Measurements from ENCODE around the gene CDIP1. TPM values are rescaled to one million over a fixed set of nuclear protein-coding genes. Genes with fewer than 3 reads are reported as not detected.

The CDIP1 gene
- total RNA-seq, 3 donors from 2014 or later, result 33.2 to 41.6 (median 39.7) TPM

GRCh38 chr16:4531811-4532210 is 6.8 kb downstream of the CDIP1 start:
- Mint-ChIP-seq H3K4me1 (ENCODE audit: low read depth) (peaks cover 56% of the 10 kb centered on the region), H3K9me3 (no peaks in the 10 kb centered on the region), H3K4me3 (no peak overlapping the region), H3K27me3 (ENCODE audit: low read depth) (no peaks in the 10 kb centered on the region), H3K36me3 (ENCODE audit: insufficient read depth) (peaks cover 6% of the 10 kb centered on the region)
- no peak for DNase-seq
- ATAC-seq, result no peak

GRCh38 chr16:4529085-4530060 is 9.2 kb downstream of the CDIP1 start:
- Mint-ChIP-seq H3K36me3 (ENCODE audit: insufficient read depth) (peaks cover 8% of the 10 kb centered on the region), H3K27me3 (ENCODE audit: low read depth) (no peaks in the 10 kb centered on the region), H3K9me3 (no peaks in the 10 kb centered on the region), H3K4me3 (peak overlapping the region; percentile 10), H3K4me1 (ENCODE audit: low read depth) (peaks cover 43% of the 10 kb centered on the region)
- DNase-seq (no peak), ATAC-seq (peak; percentile 88 to 90)

GRCh38 chr16:4525634-4526277 is 12.8 kb downstream of the CDIP1 start:
- no peaks in the 10 kb centered on the region for H3K27me3 Mint-ChIP-seq (ENCODE audit: low read depth)
- H3K4me1 Mint-ChIP-seq (ENCODE audit: low read depth), result peaks cover 30% of the 10 kb centered on the region
- no peaks in the 10 kb centered on the region for H3K9me3 Mint-ChIP-seq
- H3K36me3 Mint-ChIP-seq (ENCODE audit: insufficient read depth), result peaks cover 8% of the 10 kb centered on the region
- ATAC-seq (no peak), DNase-seq (no peak)
- no peak overlapping the region for H3K4me3 Mint-ChIP-seq

GRCh38 chr16:4525069-4525468 is 13.5 kb downstream of the CDIP1 start:
- DNase-seq, result no peak
- H3K4me1 Mint-ChIP-seq (ENCODE audit: low read depth), result peaks cover 29% of the 10 kb centered on the region
- H3K4me3 Mint-ChIP-seq, result no peak overlapping the region
- ATAC-seq, result no peak
- no peaks in the 10 kb centered on the region for H3K27me3 Mint-ChIP-seq (ENCODE audit: low read depth)
- H3K9me3 Mint-ChIP-seq, result no peaks in the 10 kb centered on the region
- H3K36me3 Mint-ChIP-seq (ENCODE audit: insufficient read depth), result peaks cover 11% of the 10 kb centered on the region

- no peaks in the 10 kb centered on the region for H3K9me3 Mint-ChIP-seq
- H3K4me1 Mint-ChIP-seq (ENCODE audit: low read depth), result peaks cover 24% of the 10 kb centered on the region
- DNase-seq, result no peak
- ATAC-seq, result no peak
- H3K4me3 Mint-ChIP-seq, result no peak overlapping the region
- peaks cover 11% of the 10 kb centered on the region for H3K36me3 Mint-ChIP-seq (ENCODE audit: insufficient read depth)
- no peaks in the 10 kb centered on the region for H3K27me3 Mint-ChIP-seq (ENCODE audit: low read depth)
Observed at GRCh38 chr16:4524571-4524970, 14.0 kb downstream of the CDIP1 start.

- DNase-seq, result no peak
- peaks cover 10% of the 10 kb centered on the region for H3K36me3 Mint-ChIP-seq (ENCODE audit: insufficient read depth)
- ATAC-seq, result no peak
- no peaks in the 10 kb centered on the region for H3K27me3 Mint-ChIP-seq (ENCODE audit: low read depth)
- H3K4me1 Mint-ChIP-seq (ENCODE audit: low read depth), result peaks cover 17% of the 10 kb centered on the region
- H3K9me3 Mint-ChIP-seq, result no peaks in the 10 kb centered on the region
- H3K4me3 Mint-ChIP-seq, result no peak overlapping the region
Observed at GRCh38 chr16:4523686-4524085, 14.9 kb downstream of the CDIP1 start.

- DNase-seq (no peak), ATAC-seq (no peak)
- Mint-ChIP-seq H3K4me3 (no peak overlapping the region), H3K9me3 (no peaks in the 10 kb centered on the region), H3K27me3 (ENCODE audit: low read depth) (no peaks in the 10 kb centered on the region), H3K4me1 (ENCODE audit: low read depth) (peaks cover 20% of the 10 kb centered on the region), H3K36me3 (ENCODE audit: insufficient read depth) (peaks cover 10% of the 10 kb centered on the region)
Observed at GRCh38 chr16:4522051-4522581, 16.5 kb downstream of the CDIP1 start.

GRCh38 chr16:4520913-4521312 is 17.7 kb downstream of the CDIP1 start:
- no peaks in the 10 kb centered on the region for H3K9me3 Mint-ChIP-seq
- no peak overlapping the region for H3K4me3 Mint-ChIP-seq
- no peaks in the 10 kb centered on the region for H3K27me3 Mint-ChIP-seq (ENCODE audit: low read depth)
- peaks cover 7% of the 10 kb centered on the region for H3K36me3 Mint-ChIP-seq (ENCODE audit: insufficient read depth)
- H3K4me1 Mint-ChIP-seq (ENCODE audit: low read depth), result peaks cover 25% of the 10 kb centered on the region
- DNase-seq (no peak), ATAC-seq (no peak)

- H3K36me3 Mint-ChIP-seq (ENCODE audit: insufficient read depth), result peaks cover 9% of the 10 kb centered on the region
- H3K4me1 Mint-ChIP-seq (ENCODE audit: low read depth), result peaks cover 35% of the 10 kb centered on the region
- DNase-seq, result no peak
- no peak overlapping the region for H3K4me3 Mint-ChIP-seq
- H3K27me3 Mint-ChIP-seq (ENCODE audit: low read depth), result no peaks in the 10 kb centered on the region
- no peak for ATAC-seq
- H3K9me3 Mint-ChIP-seq, result no peaks in the 10 kb centered on the region
Observed at GRCh38 chr16:4519274-4520058, 19.1 kb downstream of the CDIP1 start.

- ATAC-seq (no peak), DNase-seq (no peak)
- H3K4me3 Mint-ChIP-seq, result no peak overlapping the region
- peaks cover 9% of the 10 kb centered on the region for H3K36me3 Mint-ChIP-seq (ENCODE audit: insufficient read depth)
- H3K4me1 Mint-ChIP-seq (ENCODE audit: low read depth), result peaks cover 44% of the 10 kb centered on the region
- no peaks in the 10 kb centered on the region for H3K27me3 Mint-ChIP-seq (ENCODE audit: low read depth)
- no peaks in the 10 kb centered on the region for H3K9me3 Mint-ChIP-seq
Observed at GRCh38 chr16:4517812-4518680, 20.5 kb downstream of the CDIP1 start.

GRCh38 chr16:4515611-4516233 is 22.9 kb downstream of the CDIP1 start:
- Mint-ChIP-seq H3K27me3 (ENCODE audit: low read depth) (no peaks in the 10 kb centered on the region), H3K4me3 (peak overlapping the region; percentile 52), H3K36me3 (ENCODE audit: insufficient read depth) (peaks cover 24% of the 10 kb centered on the region), H3K4me1 (ENCODE audit: low read depth) (peaks cover 57% of the 10 kb centered on the region), H3K9me3 (no peaks in the 10 kb centered on the region)
- no peak for DNase-seq
- ATAC-seq, result peak in 1 of 2 donors; percentile 37

GRCh38 chr16:4514606-4515005 is 24.0 kb downstream of the CDIP1 start:
- DNase-seq (no peak), ATAC-seq (peak; percentile 19 to 41)
- no peak overlapping the region for H3K4me3 Mint-ChIP-seq
- H3K27me3 Mint-ChIP-seq (ENCODE audit: low read depth), result no peaks in the 10 kb centered on the region
- no peaks in the 10 kb centered on the region for H3K9me3 Mint-ChIP-seq
- peaks cover 25% of the 10 kb centered on the region for H3K36me3 Mint-ChIP-seq (ENCODE audit: insufficient read depth)
- H3K4me1 Mint-ChIP-seq (ENCODE audit: low read depth), result peaks cover 58% of the 10 kb centered on the region

- Mint-ChIP-seq H3K4me3 (no peak overlapping the region), H3K4me1 (ENCODE audit: low read depth) (peaks cover 58% of the 10 kb centered on the region), H3K9me3 (no peaks in the 10 kb centered on the region), H3K27me3 (ENCODE audit: low read depth) (no peaks in the 10 kb centered on the region), H3K36me3 (ENCODE audit: insufficient read depth) (peaks cover 25% of the 10 kb centered on the region)
- ATAC-seq (no peak), DNase-seq (no peak)
Observed at GRCh38 chr16:4513881-4514280, 24.7 kb downstream of the CDIP1 start.
